GM20000 (cell line): ENCODE results near the gene SELP.

Source experiments
- DNase-seq: peaks from one replicate; pipeline ENCODE4 v3.0.0; 2012; ENCODE audit warnings: low spot score
- CTCF ChIP-seq: IDR thresholded peaks from 2 replicates; pipeline ENCODE4 v1.5.1; 2012; ENCODE audit warnings: mild to moderate bottlenecking, control low read depth; ENCODE audit errors: extremely low read depth, missing control alignments

SELP gene

GRCh38 chr1:169615803-169616202, 14.1 kb downstream of the SELP start:
- no peak for DNase-seq
- TF ChIP-seq CTCF, result no peak

GRCh38 chr1:169610858-169611257, 19.1 kb downstream of the SELP start:
- DNase-seq, result no peak
- no peak for TF ChIP-seq CTCF

- no peak for TF ChIP-seq CTCF
- DNase-seq, result no peak
These were observed 19.8 kb downstream of the SELP start for GRCh38 chr1:169610108-169610507.

- DNase-seq, result no peak
- no peak for TF ChIP-seq CTCF
These were observed 21.7 kb downstream of the SELP start for GRCh38 chr1:169608226-169608625.

- TF ChIP-seq CTCF, result no peak
- DNase-seq, result no peak
These were observed 25.0 kb downstream of the SELP start for GRCh38 chr1:169604781-169605560.

- TF ChIP-seq CTCF, result peak; percentile 35
- peak; percentile 21 for DNase-seq
These were observed 28.6 kb downstream of the SELP start for GRCh38 chr1:169601096-169601881.

GRCh38 chr1:169595764-169596711, 33.9 kb downstream of the SELP start:
- DNase-seq, result peak; percentile 14
- no peak for TF ChIP-seq CTCF
